Non-pigmented ciliary epithelial cell (primary cell): ENCODE measurements around the gene CD81.

Experiments
- DNase-seq: peaks from one replicate; pipeline ENCODE4 v3.0.0-alpha.2; 2010; ENCODE audit warnings: low read depth

Gene CD81

DNA sequence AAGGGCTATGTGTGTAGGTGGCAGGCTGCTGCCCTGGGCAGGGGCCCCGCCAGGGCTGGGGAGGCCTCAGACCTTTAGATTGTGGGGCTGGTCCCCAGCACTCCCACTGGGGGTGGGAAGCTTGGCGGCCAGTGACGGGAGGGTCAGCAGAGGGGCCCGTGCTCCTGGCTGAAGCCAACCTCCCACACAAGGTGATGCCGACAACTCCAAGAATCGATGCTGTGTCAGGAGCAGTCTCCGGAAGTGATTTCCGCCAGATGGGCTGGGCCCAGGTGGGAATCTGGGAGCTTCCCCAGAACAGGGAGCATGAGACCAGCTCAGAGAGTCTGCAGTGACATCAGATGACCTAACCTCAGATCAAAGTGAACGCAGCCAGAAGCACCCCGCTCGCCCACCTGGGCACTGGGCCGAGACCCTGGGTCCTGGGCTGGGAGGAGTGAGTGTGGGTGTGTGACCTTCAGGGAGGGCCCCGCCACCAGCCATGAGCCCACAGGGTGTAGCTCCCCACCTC, 59.5 kb downstream of the CD81 start:
- DNase-seq, result no peak

DNA sequence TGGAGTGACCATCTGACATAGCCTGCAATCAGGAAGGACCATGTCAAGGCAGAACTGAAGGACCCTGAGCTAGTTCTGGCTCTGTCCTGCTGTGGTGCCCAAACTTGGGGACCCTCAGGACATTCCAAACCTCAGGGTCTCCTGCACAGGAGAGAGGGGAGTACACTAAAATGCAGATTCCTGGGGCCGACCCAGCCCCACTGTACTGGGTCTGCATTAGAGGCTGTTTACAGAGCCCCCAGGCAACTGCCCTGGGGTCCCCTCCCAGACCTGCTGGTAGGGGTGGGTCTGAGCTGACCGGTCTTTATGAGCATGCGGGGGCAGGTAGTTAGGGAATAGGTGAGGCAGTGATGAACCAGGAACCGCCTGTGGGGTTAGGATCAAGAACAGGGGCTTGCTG, 60.4 kb downstream of the CD81 start:
- no peak for DNase-seq

DNA sequence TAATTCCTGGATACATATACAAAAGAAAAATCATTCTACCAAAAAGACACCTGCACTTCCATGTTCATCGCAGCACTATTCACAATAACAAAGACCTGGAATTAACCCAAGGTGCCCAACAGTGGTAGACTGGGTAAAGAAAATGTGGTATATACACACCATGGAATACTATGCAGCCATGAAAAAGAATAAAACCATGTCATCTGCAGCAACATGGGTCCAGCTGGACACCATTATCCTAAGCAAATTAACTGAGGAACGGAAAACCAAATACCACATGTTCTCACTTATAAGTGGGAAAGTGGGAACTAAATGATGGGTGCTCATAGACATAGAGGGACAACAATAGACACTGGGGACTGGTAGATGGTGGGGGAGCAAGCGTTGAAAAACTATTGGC, 62.7 kb downstream of the CD81 start:
- DNase-seq, result no peak

DNA sequence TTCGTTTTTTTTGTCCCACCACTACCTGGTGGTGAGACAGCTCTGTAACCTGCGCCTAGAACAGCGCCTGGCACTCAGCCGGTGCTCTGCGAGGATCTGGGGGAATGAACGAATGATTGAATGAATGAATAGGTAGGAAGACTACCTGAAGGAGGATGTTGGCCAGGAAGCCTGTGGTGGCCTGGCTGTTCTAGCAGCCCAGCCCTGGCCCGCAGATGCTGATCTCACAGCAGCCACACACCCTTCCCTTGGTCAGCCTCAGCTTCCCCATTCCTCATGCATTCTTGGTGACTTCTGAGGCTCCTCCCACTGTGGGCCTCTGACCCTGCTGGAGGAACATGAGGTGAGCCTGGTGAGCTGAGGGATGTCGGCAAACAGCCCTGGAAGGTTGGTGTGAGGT, 63.5 kb downstream of the CD81 start:
- no peak for DNase-seq

DNA sequence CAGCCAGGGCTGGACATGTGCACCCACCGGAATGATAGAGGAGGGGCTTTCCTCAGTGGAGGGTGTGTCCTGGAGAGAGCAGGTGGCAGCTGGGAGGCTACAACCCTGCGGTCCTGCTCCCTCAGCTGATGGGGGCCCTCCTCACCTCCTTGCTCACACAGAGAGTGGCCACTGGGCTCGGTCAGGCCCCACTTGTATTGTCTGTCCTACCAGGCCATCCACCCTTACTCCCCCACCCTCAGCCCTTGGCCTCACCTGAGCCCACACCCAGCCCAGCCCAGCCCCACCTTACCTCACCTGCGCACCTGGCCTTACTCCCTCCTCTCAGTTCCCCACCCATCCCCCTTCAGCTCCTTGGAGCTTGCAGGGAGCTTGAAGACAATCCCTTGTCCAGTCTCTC, 64.1 kb downstream of the CD81 start:
- no peak for DNase-seq

DNA sequence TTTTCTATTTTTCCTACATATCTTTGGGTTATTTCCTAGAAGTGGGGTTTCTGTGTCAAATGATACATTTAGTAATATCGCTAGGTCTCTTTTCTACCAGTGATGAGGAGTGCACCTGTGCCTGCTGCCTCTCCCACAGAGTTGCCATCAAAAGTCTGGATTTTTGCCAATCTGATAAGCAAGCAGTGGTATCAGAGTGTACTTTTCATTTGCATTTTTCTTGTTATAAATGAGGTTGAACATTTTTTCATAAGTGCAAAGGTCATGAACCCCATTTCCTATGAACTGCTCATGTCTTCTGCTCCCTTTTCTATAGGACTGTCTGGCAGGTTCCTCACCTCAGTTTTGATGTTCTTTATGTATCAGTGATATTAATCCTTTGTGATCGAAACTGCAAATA, 65.5 kb downstream of the CD81 start:
- no peak for DNase-seq

DNA sequence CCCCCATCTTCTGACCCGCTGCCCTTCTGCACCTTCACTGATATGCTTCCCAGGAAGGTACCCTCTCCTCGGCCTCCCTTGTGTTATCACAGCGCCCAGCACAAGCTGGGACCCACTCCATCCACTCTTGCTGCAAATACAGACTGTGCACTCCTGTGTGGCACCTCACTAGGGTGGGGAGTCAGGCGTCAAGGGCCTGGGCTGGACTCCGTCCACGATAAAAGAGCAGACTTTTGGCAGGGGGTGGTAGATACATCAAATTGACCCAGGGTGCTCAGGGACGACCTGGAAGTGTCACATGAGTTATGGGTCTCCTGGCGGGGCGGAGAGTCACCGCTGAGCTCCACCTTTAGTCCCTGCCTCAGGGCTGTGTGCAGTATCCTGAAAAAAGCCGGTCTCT, 66.3 kb downstream of the CD81 start:
- DNase-seq, result no peak

DNA sequence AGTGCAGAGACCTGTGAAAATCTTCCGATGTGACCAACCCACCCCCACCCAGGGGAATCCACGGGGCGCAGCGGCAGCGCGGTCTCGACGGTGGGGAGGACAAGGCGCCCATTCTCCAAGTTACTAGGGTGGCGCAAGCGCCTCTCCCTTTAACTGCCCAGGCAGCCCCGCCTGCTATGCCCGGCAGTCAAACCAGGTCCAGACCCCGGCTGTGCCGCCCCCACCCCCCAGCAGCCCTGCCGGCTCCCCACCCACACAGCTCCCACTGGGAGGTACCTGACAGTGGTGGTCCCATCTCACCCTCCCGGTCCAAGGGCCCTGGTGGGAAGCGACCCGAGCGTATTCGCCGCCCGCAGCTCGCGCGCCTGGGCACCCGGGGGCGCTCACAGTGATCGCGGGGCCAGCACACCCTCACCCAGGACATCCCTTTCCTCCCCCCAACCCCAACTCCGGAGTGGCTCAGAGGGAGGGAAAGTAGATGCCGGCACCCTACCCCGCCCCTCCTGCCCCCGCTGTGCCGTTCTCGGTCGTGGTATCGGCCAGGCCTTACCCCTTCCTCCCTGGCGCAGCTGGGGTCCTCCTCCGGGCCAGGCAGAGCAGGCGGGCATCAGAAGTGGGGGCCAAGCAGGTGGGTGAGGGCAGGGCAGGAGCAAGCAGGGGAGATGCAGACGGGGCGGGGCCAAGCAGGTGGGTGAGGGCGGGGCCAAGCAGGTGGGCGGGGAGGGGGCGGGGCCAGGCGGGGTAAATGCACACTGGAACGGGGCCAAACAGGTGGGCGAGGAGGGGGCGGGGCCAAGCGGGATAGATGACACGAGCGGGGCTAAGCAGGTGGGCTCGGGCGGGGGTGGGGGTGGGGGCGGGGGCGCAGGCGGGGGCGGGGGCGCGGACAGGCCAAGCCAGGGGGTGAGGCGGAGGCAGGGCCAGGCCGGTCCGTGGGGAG, 67.0 kb downstream of the CD81 start, which contains the start of gene TRPM5:
Gene TRPM5, minus strand, starts transcription at position 634 of the 940 bp plus-strand sequence. CDS start 21,478 bp downstream, outside the sequence.
- no peak for DNase-seq

DNA sequence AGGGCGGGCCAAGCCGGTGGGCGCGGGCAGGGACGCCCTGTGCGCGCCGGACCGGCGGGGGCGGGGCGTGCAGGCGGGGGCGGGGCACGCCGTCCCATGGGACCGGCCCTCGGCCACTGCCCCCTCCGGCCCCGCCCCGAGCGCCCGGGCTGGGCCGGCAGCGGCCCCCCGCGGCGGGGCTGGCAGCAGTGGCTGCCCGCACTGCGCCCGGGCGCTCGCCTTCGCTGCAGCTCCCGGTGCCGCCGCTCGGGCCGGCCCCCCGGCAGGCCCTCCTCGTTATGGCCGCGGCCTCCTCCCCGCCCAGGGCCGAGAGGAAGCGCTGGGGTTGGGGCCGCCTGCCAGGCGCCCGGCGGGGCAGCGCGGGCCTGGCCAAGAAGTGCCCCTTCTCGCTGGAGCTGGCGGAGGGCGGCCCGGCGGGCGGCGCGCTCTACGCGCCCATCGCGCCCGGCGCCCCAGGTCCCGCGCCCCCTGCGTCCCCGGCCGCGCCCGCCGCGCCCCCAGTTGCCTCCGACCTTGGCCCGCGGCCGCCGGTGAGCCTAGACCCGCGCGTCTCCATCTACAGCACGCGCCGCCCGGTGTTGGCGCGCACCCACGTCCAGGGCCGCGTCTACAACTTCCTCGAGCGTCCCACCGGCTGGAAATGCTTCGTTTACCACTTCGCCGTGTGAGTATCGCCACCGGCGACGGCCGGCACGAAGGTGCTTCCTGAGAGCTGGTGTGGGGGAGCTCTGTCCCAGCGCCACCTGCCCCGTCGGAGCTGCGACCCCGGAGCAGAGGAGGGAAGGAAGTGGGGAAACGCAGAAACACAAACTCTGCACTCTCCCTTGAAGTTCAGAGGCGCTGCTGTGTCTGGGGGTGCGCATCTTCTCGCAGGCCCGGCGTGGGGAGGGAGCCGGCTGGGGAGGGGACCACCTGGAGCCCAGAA, 68.0 kb downstream of the CD81 start, which contains the start of gene KCNQ1:
Gene KCNQ1, plus strand, starts transcription at position 188 of the 925 bp plus-strand sequence. Its CDS starts 91 bp downstream, at position 279.
- no peak for DNase-seq

DNA sequence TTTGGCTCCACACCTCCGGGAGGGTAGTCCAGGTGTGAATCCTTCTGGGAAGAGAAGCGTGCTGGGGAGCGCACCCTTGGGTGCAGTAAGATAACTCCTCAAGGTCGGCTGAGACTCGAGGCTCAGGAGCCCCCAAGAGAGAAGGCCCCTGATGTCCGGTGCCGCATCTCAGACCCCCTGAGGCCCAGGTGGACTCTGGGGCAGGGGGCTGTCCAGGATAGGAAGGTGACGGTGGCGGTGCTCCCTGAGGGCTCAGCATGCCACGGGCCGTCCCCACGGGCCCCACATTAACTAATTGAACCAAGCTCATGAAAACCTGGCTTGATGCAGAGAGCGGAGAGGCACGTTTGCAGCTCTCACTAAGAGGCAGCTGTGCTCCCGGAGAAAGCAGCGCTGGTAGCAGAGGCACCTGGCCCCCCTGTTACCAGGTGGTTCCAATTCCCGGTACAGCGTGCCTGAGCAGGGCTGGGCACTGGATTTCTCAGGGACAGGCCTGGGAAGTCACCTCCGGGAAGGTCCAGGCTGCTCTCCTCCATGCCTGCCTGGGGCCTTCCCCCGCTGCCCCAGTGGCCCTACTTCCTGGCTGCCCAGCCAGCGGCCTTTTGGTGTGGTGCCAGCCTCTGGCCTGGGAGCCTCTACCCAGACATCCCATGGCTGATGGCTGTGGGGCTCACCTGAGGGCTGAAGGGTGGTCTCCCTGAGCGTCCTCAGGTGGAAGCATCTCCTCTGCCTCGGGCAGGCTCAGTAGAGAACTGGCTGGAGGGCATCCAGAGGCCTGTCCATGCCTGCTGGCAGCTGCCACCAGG, 68.8 kb downstream of the CD81 start:
- DNase-seq, result no peak

DNA sequence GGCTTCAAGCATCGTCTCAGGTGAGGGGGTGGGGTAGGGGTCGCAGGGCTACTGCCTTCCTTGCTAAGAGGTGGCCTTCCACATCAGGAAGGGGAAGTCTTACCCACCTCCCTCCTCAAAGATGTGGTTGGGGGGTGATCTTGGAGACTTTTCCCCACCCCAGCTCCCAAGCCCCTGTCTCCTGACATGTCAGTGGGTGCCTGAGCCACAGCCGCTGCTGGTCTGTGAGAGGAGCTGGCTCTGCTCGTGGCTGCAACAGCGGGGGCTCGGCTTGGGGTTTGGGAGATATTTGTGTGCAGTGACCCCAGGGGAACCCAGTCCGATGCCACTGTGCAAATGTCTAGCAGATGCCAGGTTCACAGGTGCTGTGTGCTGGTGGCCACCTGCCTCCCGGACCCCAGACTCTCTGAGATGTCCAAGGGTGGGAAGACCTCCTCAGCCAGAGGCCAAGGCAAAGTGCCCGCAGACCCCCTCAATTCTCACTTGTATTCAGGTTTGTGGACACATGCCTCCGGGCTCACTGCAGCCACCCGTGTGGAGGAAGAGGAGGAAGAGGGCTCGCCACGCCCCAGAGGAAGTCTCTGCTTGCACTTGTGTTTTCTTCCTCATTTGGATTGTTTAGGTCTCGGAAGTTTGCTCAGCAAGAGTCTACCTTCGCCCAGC, 69.6 kb downstream of the CD81 start:
- DNase-seq, result no peak
